Measurements from ENCODE around the gene LATS2.

The LATS2 gene

DNA sequence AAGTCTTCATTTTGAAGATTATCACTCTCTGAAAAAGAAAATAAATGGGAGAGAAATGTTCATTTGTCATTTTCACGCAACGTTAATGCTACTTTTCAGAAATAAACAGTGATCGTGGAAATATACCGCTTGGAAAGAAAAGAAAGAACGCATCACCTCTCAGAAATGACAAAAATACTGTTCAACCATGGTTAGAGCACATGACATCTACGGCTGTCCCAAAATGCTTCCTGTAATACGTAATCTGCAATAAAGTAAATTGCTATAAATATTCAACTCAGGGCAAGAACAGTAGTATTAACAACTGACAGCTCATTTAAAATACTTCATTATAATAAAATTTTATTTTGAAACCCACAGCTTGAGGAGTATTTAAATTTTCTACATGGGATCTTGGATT, 15.2 kb downstream of the LATS2 start:
- no peak for DNase-seq

DNA sequence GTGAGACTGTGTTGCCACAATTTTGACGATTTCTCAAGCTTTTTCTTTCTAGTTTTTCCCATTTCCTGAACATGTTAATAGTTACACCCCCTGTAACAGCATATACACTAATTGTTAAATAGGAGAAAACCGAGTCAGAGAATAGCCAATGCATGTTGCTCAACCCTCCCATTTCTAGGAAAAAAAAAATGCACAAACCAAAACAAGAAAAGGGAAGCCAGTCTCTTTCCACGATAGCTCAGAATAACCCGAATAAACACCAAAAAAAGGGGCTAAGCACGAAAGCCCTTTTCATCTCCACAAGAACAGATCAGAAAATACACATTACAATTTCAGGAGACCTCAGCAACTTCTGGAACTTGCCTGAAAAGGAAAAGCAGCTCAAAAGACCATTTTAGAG, 16.3 kb downstream of the LATS2 start:
- DNase-seq = no peak

DNA sequence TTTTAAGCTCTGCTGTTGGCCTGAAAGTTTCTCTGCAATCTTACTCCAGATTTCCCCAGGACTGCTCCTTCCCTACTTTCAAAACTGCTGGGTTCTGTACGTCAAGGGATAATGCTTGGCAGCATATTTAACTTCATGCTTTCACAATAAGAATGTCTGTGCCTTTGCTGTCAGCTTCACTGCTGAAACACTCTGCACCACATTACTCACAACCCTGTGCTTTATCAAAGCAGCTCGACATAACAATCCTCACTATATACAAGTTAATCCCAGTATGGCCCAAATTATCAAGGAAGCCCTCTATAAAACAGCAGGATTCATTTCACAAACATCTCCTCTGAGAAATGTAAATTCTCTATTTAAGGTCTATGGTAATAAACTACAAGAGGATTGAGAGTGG, 17.5 kb downstream of the LATS2 start:
- no peak for DNase-seq

DNA sequence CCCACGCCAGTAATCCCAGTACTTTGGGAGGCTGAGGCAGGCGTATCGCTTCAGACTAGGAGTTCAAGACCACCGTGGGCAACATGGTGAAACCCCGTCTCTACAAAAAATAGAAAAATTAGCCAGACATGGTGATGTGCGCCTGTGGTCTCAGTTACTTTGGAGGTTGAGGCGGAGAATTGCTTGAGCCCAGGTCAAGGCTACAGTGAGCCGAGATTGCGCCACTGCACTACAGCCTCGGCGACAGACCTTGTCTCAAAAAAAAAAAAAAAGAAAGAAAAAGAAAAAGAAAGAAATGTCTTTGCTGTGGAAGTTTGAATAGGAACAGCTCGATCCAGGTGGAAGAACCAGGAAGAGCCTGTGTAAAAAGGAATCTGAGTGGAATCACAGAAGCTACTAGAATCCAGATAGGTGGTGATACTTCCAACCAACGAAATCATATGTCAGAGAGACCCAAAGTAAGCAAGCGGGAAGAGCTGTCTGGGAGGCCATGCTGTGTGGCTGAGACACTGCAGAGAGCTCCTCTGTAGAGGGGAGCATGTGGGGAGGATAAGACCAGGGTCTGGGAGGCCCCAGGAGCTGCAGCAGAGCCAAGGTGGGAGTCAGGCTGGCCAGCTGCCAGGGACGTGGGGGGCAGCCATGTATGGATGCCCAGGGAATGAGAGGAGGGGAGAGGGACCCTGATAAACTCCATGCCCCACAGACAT, 21.1 kb downstream of the LATS2 start:
- DNase-seq = no peak

DNA sequence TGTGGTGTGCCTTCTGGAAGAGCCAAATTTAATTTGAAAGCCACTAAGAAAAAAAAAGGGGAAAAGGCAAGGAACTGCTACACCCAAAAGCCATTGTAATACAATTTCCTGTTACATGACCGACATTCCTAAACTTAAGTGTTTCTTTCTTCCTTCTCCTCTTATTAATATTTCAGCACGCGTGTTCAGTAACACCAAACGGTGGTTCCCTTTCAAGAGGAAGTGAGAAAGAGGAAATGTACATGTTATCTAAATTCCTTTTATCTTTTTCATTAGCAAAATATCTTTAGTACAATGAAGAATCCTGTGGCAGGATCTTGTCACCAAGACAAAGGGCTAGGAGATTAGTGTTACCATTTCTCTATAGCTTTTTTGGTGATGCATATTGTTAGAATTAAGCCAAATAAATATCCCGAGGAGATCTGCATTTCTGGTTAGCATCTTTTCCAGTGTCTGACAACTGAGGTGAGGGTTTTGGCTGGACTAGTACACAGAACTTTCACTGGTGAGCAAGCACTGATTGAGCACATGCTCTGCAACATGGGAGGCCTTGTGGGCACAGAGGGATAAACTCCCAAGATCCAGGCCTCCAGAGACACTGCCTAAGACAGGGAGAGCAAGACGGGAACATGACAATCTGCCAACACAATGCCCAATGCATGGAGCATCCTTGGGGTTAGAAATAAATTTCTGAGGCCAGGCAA, 22.1 kb downstream of the LATS2 start:
- no peak for DNase-seq

DNA sequence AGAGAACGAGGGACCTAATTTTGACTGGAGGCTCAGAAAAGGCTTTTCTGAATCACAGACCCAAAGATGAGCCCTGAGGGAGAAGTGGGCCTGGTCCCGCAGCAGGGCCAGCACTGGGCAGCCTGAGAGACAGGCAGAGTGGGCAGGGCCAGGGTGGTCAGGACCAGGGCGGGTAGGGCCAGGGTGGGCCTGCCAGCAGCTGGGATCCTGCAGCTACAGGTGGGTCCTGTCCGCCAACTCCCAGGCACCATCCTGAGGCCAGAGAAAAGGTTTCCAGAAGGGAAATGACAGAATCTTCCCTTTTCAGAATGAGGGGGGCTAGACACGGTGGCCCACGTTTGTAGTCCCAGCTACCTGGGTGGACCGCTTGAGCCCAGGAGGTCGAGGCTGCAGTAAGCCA, 23.7 kb downstream of the LATS2 start:
- DNase-seq = no peak

DNA sequence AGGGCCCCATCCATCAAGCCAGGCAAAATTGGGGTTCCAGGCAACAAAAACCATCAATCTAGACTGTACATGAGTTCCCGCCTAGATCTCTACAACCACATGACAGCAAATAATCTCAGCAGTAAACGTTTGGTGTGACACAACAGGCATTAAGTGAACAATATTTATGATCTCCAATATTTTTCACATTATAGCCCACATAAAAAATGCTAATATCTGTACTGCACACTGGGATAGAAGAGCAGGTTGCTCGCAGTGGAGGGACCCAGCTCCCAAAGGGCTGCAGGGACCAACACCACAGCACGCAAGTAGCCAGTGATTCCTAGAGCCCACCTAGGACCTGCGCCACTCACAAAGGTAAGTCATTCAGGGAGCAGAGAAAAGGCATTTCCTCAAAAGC, 25.9 kb downstream of the LATS2 start:
- DNase-seq = no peak

DNA sequence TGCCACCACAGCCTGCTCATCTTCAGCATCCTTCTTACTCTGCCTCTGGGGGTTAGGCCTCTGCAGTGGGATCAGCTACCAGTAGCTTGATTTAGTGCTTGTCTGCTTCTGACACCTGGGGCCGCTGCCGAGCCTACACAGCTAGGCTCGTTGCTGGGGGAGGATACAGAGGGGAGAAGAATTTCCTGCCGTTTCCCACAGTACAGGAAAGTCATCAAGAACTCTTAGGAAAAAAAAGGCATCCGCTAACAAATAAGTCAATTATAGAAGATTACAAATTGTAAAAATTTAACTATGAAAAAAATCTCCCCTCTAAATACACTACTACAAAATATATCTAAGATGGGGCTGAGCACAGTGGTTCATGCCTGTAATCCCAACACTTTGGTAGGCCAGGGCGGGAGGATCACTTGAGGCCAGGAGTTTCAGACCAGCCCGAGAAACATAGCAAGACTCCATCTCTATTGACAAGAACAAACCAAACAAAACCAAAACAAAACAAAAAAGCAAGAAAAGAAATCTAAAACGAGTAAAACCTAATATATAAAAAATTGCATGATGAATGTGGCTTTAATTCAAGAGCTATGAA, 26.7 kb downstream of the LATS2 start:
- no peak for DNase-seq

DNA sequence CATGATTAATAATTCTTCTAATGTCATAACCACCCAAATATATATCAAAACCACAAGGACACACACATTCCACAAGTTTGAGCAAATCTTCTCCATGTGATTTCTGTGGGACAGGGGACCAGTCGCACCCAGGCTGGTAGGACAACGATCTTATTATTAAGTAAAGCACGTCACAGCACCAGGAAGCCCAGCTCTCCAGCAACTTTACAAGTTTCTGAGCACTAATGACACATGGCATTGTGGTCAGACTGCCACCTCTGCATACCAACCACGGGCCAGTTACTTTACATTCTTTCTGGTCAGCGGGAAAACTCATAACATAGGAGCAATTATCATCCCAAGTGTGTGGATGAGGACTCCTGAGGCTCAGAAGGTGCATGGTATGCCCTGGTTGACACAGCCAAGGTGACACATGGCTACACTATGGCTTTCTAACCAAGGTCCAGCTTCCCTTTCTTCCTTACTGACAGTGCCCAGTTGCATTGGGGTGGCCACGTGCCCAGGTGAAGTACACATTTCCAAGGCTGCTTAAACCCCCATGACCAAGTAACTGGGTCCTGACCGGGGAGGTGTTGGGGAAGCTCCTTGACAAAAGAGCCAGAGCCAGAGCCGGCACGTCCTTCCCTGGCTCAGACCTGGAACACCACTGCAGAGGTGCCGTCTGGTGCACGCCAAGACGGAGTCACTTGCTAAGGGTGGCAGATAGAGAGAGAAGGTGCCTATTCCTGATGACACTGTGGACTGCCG, 27.4 kb downstream of the LATS2 start:
- DNase-seq = no peak

DNA sequence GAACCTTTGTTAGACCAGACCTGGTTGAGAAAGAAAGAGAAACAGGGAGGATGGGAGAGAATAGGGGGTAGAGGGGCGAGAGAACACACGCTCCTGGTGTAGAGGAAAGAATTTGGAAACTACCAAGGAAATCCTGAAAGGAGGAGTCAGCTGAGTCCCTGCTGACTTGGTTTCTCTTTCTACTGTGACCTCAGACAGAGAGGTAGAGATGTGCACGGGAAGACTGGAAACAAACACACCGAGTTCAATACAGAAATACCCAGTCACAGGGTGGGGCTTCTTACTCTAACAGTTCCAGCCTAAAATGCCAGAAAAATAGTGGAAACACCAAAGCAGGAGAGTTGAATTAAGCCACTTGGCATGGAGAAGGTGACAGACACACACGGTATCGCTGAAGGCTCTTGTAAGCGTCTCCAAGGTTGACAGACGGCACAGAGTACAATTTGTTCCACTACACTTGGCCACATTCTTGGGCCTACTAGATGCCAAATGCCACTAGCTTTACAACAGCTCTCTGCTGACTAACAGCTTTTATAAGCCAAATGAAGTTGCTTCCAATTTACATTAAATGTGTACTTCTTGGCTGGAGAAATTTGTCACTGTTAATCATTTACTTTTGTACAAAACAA, 28.1 kb downstream of the LATS2 start:
- DNase-seq = no peak

DNA sequence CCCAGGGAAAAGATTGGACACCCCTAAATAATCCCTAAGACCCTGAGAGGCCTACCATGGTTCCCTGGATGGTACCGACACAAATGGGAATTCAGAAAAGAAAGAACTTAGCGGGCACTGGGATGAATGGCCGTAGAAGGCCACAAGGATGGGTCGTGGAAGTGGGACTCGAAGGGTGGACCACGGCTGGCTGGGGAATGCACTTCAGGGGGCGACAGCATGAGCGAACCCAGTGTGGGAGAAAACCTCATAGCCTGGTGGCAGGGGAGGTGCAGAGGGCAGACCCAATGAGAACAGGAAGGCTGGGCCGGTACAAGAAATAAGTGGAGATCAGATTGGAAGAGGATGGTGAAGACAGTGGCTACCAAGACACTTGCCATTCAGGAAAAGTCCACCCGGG, 28.7 kb downstream of the LATS2 start:
- no peak for DNase-seq

DNA sequence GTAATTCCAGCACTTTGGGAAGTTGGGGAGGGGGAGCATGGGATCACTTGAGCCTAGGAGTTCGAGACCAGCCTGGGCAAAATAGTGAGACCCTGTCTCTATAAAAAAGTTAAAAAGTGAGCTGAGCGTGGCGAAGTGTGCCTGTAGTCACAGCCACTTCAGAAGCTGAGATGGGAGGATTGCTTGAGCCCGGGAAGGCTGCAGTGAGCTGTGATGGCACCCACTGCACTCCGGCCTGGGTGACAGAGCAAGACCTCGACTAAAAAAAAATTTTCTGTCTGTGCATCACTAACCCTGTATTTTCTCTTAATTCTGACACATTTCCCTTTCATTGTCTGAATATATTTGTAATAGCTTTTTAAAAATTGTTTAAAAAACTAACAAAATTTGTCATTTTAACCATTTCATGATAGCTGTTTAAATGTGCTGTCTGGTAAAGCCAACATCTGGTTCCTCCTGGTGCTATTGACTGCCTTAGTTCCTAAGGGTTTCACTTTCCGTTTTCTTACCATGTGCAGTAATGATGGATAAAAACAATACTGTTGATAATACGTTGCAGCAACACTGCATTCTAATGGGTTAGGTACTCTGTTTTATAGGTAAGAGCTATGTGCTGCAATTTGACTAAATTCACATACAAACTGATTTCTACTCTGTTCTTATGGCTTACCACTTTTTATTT, 29.7 kb downstream of the LATS2 start:
- DNase-seq = no peak

DNA sequence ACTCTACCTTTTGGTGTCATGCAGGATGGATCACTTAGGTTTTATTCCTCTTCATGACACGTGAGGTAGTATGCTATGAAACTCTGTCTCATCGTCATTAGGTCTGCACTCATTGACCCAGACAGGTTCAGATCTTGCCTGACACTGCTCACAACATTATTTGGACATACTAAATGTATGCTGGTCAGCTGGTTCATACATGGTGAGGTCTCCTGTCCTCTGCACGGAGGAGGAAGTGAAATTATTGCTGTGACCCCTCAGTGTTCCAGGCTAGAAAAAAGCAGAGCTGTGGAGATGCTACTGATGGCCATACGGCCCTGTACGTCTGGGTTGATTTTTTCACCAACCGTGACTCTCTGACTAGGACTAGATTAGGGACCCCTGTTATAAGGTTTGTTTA, 35.8 kb downstream of the LATS2 start:
- no peak for DNase-seq

DNA sequence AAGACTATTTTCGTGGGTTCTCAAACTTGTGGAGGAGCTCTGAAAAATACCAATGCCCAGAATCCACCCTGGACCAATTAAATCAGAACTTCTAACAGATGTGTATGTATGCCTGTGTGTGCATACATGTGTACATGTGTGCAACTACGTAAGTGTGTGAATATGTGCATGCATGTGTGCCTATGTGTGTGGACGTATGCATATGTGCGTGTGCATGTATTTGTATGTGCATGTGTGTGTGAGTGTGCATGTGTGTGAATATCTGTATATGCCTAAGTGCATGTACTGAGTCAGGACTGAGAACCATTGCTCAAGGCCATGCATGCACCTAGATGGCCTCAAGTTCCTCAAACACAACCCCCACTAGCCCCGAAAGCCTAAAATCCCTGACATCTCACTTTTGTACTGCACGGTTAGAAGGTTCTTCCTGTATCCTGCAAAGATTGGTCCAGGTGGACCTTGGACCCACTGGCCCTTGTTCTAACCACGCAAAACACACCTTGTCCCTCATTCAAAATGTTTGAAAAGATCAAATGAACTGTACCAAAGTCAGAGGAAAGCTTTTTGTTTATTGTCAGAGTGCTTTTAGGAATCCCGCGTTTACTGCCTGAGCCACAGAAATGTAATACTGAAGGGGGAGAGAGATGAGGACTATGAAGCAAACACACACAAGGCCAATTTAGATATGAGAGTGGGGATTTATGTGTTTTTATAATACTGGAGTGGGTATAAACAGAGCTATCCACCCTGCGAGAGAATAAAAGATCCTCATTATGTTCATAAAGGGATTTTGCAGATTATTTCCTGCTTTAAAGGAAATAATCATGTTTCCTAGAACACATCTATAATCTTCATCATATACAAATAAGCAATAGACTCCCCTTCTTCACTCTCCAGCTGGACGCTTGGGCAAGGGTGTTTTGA, 39.1 kb downstream of the LATS2 start:
- DNase-seq = no peak

DNA sequence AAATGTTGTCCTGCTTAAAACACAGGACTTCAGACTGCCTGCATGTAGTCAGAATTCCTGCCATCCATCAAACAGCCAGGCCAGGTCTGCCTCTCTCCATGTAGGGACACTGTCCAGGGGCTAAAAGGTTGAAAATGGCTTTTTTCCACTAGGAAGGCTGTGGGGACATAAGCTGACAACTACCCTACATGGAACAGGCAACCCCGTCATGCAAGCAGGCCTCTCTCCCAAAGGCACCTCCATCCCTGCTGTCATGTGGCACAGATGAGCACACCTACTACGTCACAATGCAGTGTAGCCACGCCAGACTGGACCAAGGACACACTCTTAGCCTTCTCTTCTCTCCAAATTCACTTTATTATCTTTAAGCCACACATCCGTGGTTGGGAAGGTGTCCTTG, 40.8 kb downstream of the LATS2 start:
- DNase-seq = no peak

DNA sequence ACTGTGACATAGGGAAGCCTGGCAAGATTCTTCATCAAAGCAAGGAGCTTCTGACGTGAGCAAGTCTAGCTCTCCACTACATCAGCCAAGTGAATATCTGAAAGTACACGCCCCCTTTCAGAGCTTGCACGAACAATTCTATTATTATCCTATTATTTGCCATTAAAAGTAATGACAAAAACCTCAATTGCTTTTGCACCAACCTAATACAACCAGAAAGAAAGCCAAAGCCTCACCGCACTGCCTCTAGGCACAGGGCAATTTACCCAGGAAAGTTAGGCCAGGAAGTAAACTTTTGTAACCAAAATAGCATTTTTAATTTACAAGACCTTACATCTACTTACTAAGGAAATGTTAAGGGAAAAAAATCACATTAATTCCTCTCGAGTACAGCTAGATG, 41.2 kb downstream of the LATS2 start:
- DNase-seq = no peak

DNA sequence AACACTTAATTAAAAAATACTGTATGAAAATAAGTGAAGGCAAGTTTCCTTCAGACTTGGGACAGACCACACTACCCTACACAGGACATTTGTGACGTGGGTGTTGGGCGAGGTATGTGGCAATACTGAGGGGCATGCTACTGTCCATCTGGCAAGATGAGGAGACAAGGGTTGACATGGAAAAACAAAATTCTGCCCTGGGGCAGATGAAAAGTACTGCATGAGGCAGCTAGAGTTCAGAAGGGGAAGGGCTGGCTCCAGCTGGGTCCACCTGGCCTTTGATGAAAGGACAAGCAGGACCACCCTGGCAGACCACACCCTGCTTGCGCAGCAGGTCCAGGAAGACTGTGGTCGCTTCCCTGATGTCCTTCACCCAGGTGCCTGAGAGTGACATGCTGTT, 43.2 kb downstream of the LATS2 start:
- no peak for DNase-seq

DNA sequence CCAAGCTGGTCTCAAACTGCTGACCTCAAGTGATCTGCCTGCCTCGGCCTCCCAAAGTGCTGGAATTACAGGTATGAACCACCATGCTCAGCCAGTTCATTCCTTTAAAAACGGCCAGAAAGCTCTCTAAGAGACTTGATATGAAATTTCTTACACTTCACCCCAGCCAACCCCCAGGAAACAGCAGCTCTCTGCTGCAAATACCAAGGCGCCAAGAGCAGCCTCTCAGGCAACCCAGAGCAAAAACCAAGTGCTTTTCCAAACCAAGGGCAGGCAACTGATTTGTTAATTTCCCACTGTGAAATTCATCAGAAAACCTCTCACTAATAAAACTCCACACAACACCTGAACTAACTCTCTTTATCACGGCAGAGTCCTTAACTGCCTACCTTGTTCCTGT, 44.9 kb downstream of the LATS2 start:
- no peak for DNase-seq

DNA sequence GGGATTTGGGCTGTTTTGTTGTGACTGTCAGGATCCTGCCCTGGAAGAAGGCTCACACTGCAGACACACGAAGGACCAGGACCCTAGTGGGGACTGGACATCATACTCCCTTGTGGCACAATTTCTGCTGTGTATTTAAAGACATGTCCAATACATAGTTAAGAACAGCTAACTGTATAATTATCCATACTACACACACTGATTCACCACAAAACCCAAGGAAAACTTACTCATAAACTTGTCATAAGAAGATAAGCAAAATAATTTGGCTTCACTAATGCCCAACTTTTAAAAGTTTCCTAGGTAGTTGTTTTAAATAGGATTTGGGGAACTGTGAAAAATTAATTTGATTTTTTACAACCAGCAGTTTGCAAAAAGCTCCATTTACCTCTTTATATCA, 46.1 kb downstream of the LATS2 start:
- no peak for DNase-seq

DNA sequence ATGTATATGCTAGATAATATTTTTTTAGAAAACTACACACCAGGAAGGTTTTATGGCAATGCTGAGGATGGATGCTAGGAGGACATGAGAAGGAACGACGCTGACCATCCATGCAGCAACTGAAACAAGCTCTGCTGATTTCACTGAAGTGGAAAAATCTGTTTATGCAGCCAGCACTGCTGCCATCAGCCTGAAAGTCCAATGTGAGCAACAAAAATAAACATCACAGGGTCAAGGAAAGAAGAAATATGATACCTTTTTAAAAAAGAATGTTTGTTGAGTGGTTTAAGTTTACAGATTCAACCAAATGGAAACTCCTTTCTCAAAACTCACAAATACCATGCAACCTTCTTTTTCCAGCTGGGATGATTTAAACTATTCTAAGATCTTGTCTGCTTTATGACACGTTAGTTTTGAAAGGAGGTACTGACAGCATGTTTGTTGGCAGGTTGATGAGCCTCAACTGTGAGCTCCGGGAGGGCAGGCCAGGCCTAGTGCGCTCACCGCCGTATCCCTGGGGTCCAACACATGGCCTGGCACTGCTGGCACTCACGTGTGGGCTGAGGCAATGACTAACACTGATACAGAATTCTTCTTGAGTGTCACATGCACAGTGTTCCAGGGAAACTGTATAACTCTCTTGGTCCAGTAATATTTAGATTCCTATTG, 46.8 kb downstream of the LATS2 start:
- DNase-seq = no peak

DNA sequence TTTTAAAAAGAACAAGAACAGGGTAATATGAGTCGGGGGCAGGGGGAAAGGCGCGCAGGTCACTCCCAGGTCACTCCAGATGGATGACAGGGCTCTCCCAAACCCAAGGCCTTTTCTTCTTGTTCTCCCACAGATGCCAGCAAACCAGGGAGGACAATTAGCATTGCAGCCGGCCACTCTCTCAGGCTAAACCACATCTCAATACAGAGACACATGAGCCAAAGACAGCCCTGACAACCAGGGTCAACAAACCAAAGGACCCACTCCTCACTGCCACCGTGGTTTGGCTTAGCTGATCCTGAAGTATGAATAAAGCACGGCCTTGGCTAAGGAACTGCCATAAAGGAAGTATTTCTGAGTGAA, 47.3 kb downstream of the LATS2 start:
- DNase-seq = no peak
